Inflammatory macrophage treated with lipopolysaccharide for 1 hour (primary cell): ENCODE results near the gene HCAR2.
"Not testable (repeated sequence)": the region's sequence is repeated elsewhere in the genome, so short reads cannot be mapped to it uniquely, and the experiment has no call there.

ENCODE experiments used
- DNase-seq, 2 donors: peaks; one replicate each; pipeline ENCODE4 v3.0.0-alpha.2; 2020 to 2022

HCAR2 gene

DNA sequence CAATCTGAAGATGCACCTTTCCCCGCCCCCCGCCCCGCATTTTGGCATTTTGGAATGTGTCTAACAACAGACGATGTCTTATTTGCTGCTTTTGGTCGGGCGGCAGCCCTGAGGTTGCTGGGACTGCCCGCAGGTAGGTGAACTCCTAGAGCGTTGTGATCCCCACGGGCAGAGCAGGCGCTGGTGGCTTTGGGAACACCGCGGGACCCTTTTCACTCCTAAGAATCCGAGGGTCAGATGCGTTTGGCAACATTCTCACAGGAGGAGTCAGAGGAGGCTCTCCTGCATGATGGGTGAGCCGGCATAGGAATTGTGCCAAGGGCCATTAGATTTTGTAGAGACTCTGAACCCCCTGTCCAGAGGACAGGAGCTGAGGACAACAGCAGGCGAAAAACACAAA lies 41.9 kb downstream of the HCAR2 start:
- no peak for DNase-seq

DNA sequence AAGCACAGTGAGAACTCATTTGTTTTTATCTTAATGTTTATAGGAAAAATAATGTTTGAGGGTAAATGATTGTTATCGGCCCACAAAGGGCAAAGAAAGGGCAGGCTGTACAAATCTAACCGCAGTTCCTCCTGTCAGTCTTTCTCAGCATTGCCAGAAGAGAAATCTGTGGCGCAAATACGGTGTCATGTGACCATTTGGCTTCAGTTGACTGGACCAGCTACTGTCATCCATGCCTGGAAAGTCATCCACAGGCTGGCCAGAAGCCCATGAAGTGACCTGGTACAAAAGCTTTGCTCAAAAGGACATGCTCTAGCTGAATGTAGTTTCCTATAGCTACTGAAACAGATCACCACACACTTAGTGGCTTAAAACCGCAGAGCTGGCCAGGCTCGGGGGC lies 43.6 kb downstream of the HCAR2 start:
- DNase-seq, result peak; percentile 44 to 48

DNA sequence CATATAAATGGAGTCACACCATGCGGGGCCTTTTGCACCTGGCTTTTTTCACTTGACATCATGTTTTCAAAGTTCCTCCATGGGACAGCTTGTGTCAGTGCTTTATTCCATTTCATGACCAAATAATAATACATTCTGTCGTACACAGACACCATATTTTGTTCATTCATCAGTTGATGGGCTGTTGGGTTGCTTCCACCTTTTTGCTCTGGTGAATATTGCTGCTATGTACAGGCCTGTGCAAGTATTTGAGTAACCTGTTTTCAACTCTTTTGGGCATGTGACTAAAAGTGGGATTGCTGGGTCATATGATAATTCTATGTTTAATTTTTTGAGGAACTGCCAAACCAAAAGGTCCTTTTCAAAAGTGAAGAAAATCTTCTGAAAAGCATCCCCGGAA lies 46.9 kb downstream of the HCAR2 start:
- no peak for DNase-seq

DNA sequence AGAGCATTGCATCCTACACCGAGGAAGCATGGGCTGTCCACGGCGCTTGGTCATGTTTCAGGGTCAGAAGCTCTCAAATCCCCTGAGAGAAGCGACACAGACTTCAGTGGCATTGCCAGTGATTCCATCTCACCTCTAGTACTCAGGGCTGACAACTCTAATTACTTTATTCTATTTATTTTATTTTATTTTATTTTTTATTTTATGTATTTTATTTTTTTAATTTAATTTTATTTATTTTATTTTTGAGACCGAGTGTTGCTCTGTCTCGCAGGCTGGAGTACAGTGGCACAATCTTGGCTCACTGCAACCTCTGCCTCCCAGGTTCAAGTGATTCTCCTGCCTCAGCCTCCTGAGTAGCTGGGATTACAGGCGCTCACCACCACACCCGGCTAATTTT lies 49.9 kb downstream of the HCAR2 start:
- DNase-seq, result not testable (repeated sequence)

DNA sequence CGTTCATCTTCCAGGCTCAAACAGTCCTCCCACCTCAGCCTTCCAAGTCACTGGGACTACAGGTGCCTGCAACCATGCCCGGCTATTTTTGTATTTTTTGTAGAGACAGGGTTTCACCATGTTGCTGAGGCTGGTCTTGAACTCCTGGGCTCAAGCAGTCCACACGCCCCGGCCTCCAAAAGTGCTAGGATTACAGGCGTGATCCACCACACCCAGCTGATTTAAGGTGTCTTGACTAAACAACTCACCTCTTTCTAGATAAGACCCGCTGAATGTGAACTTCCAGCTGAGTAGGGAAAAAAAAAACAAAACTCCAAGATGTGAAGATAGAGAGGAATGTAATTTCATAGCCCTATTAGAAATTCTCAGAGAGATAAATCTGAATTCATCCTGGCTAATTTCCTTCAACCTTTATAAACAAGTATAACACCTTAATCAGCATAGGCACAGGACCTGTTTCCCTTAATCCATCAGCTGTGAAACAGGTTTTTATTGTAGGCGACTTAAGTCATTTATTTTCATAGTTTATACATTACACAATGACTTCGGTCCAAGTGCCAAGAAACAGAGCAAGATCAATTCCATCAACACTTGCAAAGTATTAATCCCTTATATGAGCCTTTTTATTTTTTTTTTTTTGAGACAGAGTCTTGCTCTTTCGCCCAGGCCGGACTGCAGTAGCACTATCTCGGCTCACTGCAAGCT lies 51.5 kb downstream of the HCAR2 start:
- DNase-seq, result no peak
